H54 (cell line): ENCODE results near the gene TNXB.
"Not testable (repeated sequence)": the region's sequence is repeated elsewhere in the genome, so short reads cannot be mapped to it uniquely, and the experiment has no call there.

Experiments used
- DNase-seq: peaks from one replicate; pipeline ENCODE4 v3.0.0; 2011; ENCODE audit warnings: low spot score, mixed read lengths; ENCODE audit not compliant: insufficient read length
- FAIRE-seq: peaks from 3 replicates; lab custom pipeline; 2011; peaks lifted over from hg19 to GRCh38; lab: Jason Lieb, UNC
- POLR2A ChIP-seq: IDR thresholded peaks from 2 replicates; pipeline ENCODE4 v1.6.1; 2011; ENCODE audit warnings: low read depth, mild to moderate bottlenecking, low read length

The TNXB gene

DNA sequence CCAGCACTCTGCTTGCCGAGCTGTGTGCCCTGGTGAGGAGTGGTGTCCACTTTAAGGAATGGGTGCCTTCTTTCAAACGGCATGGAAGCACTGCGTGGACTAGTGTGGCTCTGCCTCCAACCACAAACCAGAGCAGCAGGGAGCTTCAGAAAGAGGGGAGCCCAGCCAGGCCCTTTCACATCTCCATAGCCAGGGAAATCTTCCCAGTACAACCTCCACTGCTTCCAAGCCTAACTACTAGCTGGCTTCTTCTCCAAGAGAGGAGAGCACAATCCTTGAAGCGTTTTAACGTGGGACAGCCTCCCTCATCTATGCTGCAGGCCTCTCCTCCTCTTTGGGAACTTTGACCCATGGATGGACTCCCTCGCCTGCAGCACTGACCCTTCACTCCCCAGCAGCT is 26.7 kb downstream of the TNXB start:
- no peak for FAIRE-seq
- DNase-seq = no peak
- TF ChIP-seq POLR2A = no peak

GRCh38 chr6:32081168-32081990 is 27.8 kb downstream of the TNXB start:
- DNase-seq = peak; percentile 95
- FAIRE-seq = peak; percentile 38
- TF ChIP-seq POLR2A = no peak

GRCh38 chr6:32079566-32080290 is 29.4 kb downstream of the TNXB start:
- no peak for DNase-seq
- no peak for TF ChIP-seq POLR2A
- no peak for FAIRE-seq

DNA sequence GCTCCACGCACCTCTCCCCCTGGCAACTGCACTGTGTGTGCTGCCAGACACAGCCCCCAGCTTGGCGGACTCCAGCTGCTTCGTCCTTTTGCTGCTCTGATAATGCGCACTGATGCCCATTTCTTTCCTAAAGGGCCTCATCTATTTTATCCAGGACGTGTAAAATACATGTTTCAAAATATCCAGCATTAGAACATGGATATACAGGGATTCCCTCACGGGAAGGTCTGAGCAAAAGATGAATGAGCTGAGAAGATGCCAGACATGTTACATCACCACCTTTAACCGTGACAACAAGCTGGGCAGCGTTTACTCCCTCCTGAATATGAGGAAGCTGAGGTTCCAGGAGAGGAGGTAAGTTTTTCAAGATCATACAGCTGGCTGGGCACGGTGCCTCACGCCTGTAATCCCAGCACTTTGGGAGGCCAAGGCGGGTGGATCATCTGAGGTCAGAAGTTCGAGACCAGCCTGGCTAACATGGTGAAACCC is 32.8 kb downstream of the TNXB start:
- peak; percentile 61 for FAIRE-seq
- DNase-seq = peak; percentile 75
- TF ChIP-seq POLR2A = no peak

- DNase-seq (no peak), FAIRE-seq (no peak)
- TF ChIP-seq POLR2A = no peak
Observed at GRCh38 chr6:32075781-32076180, 33.4 kb downstream of the TNXB start.

DNA sequence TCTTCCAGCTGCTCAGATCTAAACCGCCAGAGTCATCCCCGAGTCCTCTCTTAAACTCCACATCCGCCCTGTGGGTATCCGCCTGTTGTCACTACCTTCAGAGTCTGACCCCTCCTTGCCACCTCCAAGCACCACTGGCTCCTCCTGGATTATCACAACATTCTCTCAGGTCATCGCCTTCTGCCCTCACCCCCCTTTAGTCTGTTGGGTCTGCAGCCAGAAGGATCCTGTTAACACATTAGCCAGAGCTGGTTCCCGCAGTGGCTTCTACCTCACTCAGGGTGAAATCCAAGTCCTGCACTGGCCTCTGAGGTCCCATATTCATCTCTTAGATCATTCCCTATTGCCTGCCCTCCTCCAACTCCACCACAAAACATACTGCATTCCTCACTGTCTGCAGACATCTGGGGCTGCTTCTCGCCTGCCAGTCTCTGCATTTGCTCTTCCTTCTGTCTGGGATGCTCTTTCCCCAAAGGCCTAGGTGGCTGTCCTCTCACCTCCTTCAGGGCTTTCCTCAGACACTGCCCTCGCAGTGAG is 34.1 kb downstream of the TNXB start:
- DNase-seq = no peak

GRCh38 chr6:32073613-32074012 is 35.5 kb downstream of the TNXB start:
- TF ChIP-seq POLR2A = no peak
- no peak for FAIRE-seq
- DNase-seq = no peak

More for the DNA sequence above, 34.1 kb downstream of the TNXB start:
- TF ChIP-seq POLR2A = no peak
- no peak for FAIRE-seq

DNA sequence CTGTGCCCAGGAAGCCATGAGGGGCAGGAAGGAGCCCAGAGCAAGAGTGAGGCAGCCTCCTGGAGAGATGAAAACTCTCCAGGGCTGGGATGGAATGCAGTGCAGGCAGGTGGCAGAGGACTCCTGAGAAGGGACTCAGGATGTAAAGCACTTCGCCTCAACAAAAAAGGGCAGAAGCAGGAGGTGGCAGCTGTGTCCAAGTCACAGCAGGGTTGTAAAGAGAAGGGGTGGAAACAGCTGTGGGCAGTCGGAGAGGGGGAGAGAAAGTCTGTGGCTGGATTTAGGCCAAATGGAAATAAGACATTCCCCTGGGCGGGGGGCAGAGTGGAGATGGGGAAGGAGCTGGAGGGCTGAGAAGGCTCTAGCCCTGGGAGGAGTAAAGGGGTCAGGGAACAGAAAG is 36.0 kb downstream of the TNXB start:
- no peak for TF ChIP-seq POLR2A
- FAIRE-seq (no peak), DNase-seq (no peak)

DNA sequence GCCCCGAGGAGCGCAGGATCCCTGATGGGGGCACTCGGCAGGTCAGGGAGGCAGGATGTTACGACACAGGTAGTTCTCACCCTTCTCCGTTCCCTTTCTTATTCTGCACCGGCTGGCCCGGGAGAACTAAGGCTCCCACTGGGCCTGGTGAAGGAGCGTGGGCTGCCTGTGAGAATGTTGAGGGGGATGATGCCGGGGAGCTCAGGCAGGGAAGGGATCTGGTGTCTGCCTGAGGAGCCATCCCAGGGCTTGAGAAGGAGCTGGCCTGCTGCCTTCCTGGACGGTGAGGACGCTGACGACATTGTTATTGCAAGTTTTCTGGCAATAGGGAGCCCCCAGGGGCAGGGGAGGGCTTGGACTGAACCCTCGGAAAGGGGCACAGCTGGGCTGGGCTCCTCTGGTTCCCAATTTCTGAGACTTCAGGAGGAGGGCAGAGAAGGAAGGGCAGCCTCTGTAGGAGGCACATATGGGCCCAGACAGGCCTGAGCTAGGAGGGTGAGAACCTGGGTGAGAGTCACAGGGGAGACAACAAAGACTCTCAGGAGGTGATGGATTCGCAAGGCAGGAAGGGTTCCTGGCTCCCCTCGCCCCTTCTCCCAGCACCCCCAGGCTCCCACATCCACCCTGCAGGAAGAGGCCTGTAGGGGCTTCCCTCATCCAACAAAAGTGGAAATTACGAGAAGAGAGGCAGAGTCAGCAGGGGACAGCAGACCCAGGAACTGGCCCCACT is 38.2 kb downstream of the TNXB start:
- DNase-seq (no peak), FAIRE-seq (no peak)
- TF ChIP-seq POLR2A = no peak

GRCh38 chr6:32069878-32070515 is 39.1 kb downstream of the TNXB start:
- FAIRE-seq (no peak), DNase-seq (no peak)
- no peak for TF ChIP-seq POLR2A

DNA sequence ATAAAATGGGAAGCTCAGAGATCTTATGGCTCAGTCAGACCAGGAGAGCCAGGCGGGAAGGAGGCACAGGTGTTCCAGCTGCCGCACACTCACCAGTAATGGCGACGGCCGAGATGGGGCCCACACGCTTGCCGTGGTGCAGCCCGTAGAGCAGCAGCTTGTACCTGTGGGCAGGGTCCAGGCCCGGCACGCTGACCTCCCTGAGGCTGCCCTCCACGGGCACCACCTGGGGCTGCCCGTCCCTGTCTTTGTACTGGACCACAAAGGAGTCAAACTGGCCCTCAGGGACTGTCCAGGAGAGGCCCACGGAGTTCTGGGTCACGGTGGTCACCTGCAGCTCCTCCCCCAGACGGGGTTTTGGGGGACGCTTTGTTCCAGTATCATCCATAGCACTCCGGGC is 39.7 kb downstream of the TNXB start:
- no peak for TF ChIP-seq POLR2A
- FAIRE-seq (no peak), DNase-seq (no peak)

- no peak for FAIRE-seq
- TF ChIP-seq POLR2A = no peak
- no peak for DNase-seq
Observed at GRCh38 chr6:32068867-32069266, 40.3 kb downstream of the TNXB start.

GRCh38 chr6:32068315-32068714 is 40.8 kb downstream of the TNXB start:
- DNase-seq, FAIRE-seq: not testable (repeated sequence)

GRCh38 chr6:32067521-32067920 is 41.6 kb downstream of the TNXB start:
- not testable (repeated sequence) for DNase-seq, FAIRE-seq
